Cardiac muscle cell (in vitro differentiated cells and primary cell): ENCODE data around the gene SEC24A. TPM values are rescaled to one million over a fixed set of nuclear protein-coding genes. Genes with fewer than 3 reads are reported as not detected.

ENCODE experiments used
- DNase-seq, 2 donors: peaks; one replicate each; pipeline versions ENCODE4 v3.0.0 to v3.0.0-alpha.2; 2010 to 2017; ENCODE audit warnings: low read depth in 1 of 2, low spot score in 1 of 2
- H3K27ac ChIP-seq: fragments of 200-600 bp; sonication (generic); 2 replicates; pipeline ENCODE4 v1.5.1; 2016
- H3K27me3 ChIP-seq: fragments of 200-600 bp; sonication (generic); 2 replicates; pipeline ENCODE4 v1.6.0; 2016; ENCODE audit warnings: control low read depth
- H3K36me3 ChIP-seq: fragments of 200-600 bp; sonication (generic); 2 replicates; pipeline ENCODE4 v1.5.1; 2016; ENCODE audit warnings: control low read depth
- H3K4me1 ChIP-seq: fragments of 200-600 bp; sonication (generic); 2 replicates; pipeline ENCODE4 v1.8.1; 2017; ENCODE audit warnings: low read depth, mild to moderate bottlenecking, mixed run types
- H3K4me3 ChIP-seq: fragments of 200-600 bp; sonication (generic); 2 replicates; pipeline ENCODE4 v1.5.1; 2016; ENCODE audit warnings: mild to moderate bottlenecking
- H3K9me3 ChIP-seq: fragments of 200-600 bp; sonication (generic); 2 replicates; pipeline ENCODE4 v1.5.1; 2017; ENCODE audit warnings: low read depth, mild to moderate bottlenecking, control low read depth
- polyA plus RNA-seq: library from polyadenylated mRNA; unstranded; fragments of >200 nt; fragmentation: Nextera tagmentation; extraction: Ambion mirVana; gene quantifications from 2 replicates; pipeline ENCODE4 v1.2.1, GENCODE V29; 2016
- total RNA-seq: library from RNA; depleted of rRNA; stranded (reverse); fragments of >200 nt; gene quantifications from 2 replicates; pipeline ENCODE4 v1.2.3, GENCODE V29; 2016
- TF ChIP-seq, protein P1 (sequence below): IDR thresholded peaks from 2 replicates; pipeline ENCODE4 v1.5.1; 2012; ENCODE audit warnings: low read depth, mild to moderate bottlenecking, low read length

SEC24A gene
- total and polyA plus RNA-seq, 2 experiments from 2014 or later, result 9.9 to 11.6 TPM

DNA sequence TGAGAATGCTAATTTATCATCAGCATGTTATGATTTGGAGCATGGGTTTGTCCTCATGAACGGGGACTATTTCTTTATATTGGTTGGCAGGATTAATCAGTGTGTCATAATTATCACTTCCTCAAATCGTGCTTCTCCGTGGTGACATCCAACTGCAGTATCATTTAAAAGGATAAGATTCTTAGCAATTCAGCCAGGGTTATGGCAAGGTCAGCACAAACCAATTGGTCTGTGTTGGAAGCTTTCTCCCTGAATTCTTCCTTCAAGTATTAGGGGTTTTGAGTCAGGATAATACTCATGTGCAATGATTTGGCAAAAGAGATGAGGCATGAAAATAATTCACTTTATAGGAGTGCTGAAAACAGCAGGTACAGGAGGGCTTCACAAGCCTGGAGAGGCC, 84.2 kb downstream of the SEC24A start:
- Histone ChIP-seq H3K9me3 (no peaks in the 10 kb centered on the region), H3K36me3 (no peaks in the 10 kb centered on the region), H3K4me1 (no peaks in the 10 kb centered on the region), H3K4me3 (no peak overlapping the region), H3K27me3 (no peaks in the 10 kb centered on the region), H3K27ac (no peak overlapping the region)
- TF ChIP-seq, protein P1, sequence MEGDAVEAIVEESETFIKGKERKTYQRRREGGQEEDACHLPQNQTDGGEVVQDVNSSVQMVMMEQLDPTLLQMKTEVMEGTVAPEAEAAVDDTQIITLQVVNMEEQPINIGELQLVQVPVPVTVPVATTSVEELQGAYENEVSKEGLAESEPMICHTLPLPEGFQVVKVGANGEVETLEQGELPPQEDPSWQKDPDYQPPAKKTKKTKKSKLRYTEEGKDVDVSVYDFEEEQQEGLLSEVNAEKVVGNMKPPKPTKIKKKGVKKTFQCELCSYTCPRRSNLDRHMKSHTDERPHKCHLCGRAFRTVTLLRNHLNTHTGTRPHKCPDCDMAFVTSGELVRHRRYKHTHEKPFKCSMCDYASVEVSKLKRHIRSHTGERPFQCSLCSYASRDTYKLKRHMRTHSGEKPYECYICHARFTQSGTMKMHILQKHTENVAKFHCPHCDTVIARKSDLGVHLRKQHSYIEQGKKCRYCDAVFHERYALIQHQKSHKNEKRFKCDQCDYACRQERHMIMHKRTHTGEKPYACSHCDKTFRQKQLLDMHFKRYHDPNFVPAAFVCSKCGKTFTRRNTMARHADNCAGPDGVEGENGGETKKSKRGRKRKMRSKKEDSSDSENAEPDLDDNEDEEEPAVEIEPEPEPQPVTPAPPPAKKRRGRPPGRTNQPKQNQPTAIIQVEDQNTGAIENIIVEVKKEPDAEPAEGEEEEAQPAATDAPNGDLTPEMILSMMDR, result no peak
- no peak for DNase-seq

DNA sequence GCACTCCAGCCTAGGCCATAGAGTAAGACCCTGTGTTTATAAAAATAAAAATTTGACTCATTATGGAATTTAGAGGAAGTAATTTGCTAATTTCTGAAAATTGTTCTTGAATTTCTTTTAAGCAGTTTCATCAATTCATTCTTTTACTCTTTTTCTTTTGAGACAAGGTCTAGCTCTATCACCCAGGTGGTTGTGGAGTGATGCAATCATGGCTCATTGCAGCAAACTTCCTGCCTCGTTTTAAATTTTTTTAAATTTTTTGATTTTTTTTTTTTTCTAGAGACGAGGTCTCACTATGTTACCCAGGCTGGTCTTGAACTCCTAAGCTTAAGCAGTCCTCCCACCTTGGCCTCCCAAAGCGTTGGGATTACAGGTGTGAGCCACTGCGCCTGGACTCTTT, 86.7 kb downstream of the SEC24A start:
- H3K4me3 ChIP-seq, result no peak overlapping the region
- no peaks in the 10 kb centered on the region for H3K9me3 ChIP-seq
- no peaks in the 10 kb centered on the region for H3K4me1 ChIP-seq
- TF ChIP-seq, protein P1, result no peak
- H3K36me3 ChIP-seq, result no peaks in the 10 kb centered on the region
- no peak overlapping the region for H3K27ac ChIP-seq
- DNase-seq, result no peak
- no peaks in the 10 kb centered on the region for H3K27me3 ChIP-seq

DNA sequence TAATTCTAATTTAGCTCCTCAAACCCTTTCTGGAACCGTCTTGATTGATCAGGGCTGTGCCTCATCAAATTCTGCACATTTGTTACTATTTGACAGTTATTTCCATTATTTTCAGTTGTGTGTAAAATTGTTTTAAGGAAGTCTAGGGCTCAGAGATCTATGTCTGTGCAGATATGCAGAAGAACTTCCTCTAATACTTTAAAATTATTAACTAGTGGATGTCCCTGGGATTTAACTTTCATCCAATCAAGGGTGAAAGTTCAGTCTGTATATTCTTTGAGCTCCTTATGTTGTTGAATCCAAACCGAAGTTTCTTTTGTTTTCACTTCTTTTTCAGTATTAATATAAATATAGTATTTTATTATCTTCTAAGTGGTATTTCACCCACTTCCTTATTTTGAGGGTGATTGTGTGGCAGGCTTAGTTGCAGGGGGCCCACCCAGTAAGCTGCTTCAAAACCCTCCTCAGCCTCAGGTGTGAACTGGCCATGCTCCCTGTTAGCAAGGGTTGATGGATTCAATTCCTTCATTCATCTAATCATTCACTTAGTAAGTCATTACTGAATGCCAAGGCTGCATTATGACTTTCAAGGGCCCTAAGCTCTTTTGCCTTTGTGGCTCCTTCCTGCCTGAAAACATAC, 87.7 kb downstream of the SEC24A start:
- DNase-seq, result no peak
- H3K4me3 ChIP-seq, result no peak overlapping the region
- no peaks in the 10 kb centered on the region for H3K27me3 ChIP-seq
- no peaks in the 10 kb centered on the region for H3K9me3 ChIP-seq
- no peaks in the 10 kb centered on the region for H3K36me3 ChIP-seq
- no peak overlapping the region for H3K27ac ChIP-seq
- TF ChIP-seq, protein P1, result no peak
- no peaks in the 10 kb centered on the region for H3K4me1 ChIP-seq

DNA sequence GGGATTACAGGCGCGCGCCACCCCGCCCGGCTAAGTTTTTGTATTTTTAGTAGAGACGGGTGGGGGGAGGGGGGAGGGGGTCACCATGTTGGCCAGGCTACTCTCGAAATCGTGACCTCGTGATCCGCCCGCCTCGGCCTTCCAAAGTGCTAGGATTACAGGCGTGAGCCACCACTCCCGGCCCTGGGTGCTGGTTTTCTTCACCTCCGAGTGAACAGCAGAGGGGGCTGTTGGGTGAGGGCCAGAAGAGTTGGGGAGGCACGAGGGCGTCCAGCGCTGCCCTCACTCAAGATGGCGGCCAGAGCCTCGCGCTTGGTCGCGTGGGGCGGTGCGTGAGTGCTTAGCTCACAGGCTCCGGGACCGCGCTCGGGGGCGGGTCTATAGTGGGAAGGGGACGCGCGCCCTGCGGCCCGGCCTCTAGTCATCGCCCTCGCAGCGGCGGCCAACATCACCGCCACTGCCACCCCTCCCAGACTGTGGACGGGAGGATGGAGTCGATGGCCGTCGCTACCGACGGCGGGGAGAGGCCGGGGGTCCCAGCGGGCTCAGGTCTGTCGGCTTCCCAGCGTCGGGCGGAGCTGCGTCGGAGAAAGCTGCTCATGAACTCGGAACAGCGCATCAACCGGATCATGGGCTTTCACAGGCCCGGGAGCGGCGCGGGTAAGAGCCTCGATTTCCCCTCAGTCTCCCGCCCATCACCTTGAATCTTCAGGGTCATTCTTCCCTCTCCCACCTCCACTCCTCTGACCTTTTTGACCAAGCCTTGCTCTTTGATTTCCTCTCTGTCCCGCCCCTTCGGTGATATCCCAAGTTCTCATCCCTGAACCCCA, 89.8 kb downstream of the SEC24A start, which contains the start of gene CAMLG:
Gene CAMLG, plus strand, starts transcription at position 416 of the 830 bp plus-strand sequence. Its CDS starts 73 bp downstream, at position 489.
- Histone ChIP-seq H3K9me3 (no peaks in the 10 kb centered on the region), H3K4me1 (no peaks in the 10 kb centered on the region), H3K27me3 (no peaks in the 10 kb centered on the region), H3K4me3 (peak within 1 kb of the TSS; percentile 79), H3K36me3 (peaks cover 3% of the 10 kb centered on the region), H3K27ac (peak within 1 kb of the TSS; percentile 89)
- TF ChIP-seq, protein P1, result peak; percentile 60
- peak; percentile 99 for DNase-seq

DNA sequence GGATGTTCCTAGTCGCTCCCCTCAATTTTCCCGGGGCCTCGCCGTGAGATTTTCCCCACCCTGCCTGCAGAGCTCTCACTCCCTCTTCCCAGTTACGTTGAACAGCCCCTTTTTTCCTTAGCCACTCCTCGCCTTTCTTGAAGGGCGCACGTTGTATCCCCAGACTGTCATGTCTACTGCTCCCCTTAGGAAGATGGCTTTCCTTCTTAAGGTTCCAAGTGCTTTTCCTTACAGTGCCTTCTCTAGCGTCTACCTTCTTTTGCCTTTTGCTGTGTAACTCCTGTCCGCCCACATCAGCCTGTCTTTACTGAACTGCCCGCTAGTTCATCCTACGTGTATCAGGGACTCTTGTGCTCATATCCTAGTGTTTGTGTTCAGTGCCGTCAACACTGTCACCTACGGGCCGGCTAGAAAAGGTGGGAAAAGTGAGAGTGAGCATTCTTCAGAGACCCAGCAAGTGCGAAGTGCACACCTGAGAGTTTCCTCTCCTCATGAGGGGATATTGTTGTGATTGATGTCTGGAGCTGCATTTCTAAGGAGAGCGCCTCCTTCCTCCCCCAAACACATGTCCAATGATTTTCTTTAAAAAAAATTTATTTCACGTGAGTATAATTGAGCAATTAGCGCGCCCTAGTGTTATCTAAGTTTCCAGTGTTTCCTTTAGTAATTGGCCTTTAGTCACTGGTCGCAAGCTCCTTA, 90.5 kb downstream of the SEC24A start:
- Histone ChIP-seq H3K27ac (no peak overlapping the region), H3K36me3 (peaks cover 3% of the 10 kb centered on the region), H3K4me3 (peak overlapping the region; percentile 79), H3K4me1 (no peaks in the 10 kb centered on the region), H3K9me3 (no peaks in the 10 kb centered on the region), H3K27me3 (no peaks in the 10 kb centered on the region)
- peak; percentile 35 to 47 for DNase-seq
- TF ChIP-seq, protein P1, result peak; percentile 29
